Right lobe of liver (tissue), 4 donors: ENCODE data around the gene FCAMR.

Source experiments
- CTCF ChIP-seq, 4 donors: fragments of 200-600 bp in 3 of 4; fragments of 450-650 bp in 1 of 4; IDR thresholded peaks; one replicate each; pipeline versions ENCODE4 v1.5.1 to v1.8.0; 2016 to 2022; ENCODE audit warnings: antibody characterized with exemption in 4 of 4, mild to moderate bottlenecking in 2 of 4
- POLR2A ChIP-seq: fragments of 450-650 bp; IDR thresholded peaks from one replicate; pipeline ENCODE4 v1.6.1; 2017; ENCODE audit warnings: antibody characterized with exemption, mild to moderate bottlenecking
- donor health status: DM: no; HTN: no; CAD: no.
- donor health status: DM: no; HTN: no; CAD: no.
- donor health status: DM: no; HTN: yes; CAD: no.

- TF ChIP-seq POLR2A (no peak), CTCF (IDR thresholded peaks at IDR 0.05) (no peak)
These were observed 9.4 kb downstream of the FCAMR start for GRCh38 chr1:206960676-206961386.
